GM23338 (cell line): ENCODE results near the gene TMPRSS9. TPM values are rescaled to one million over a fixed set of nuclear protein-coding genes. Genes with fewer than 3 reads are reported as not detected.
A peak's percentile ranks its signal among the peaks of the same experiment; 100 is the strongest.

Experiments
- ATAC-seq: fragments of 200-7000 bp; cut with Tn5 transposase; 3 replicates; pipeline ENCODE4 v1.9.1; 2020
- DNase-seq: peaks from one replicate; pipeline ENCODE4 v3.0.0-alpha.2; 2015; ENCODE audit warnings: low spot score
- H2AFZ ChIP-seq: fragments of 200-600 bp; sonication (generic); 2 replicates; pipeline ENCODE4 v1.8.0; 2016; ENCODE audit warnings: antibody characterized with exemption, mild to moderate bottlenecking, moderate library complexity
- H3F3A ChIP-seq: fragments of 200-600 bp; sonication (generic); replicated peaks from 2 replicates; pipeline ENCODE4 v1.8.0; 2017; ENCODE audit warnings: antibody characterized with exemption, mixed run types, low read depth
- H3K27ac ChIP-seq: fragments of 200-600 bp; sonication (generic); 2 replicates; pipeline ENCODE4 v1.6.1; 2016; ENCODE audit warnings: low read depth
- H3K27me3 ChIP-seq: fragments of 200-600 bp; sonication (generic); 2 replicates; pipeline ENCODE4 v1.8.0; 2016; ENCODE audit warnings: mild to moderate bottlenecking, mixed run types, moderate library complexity; ENCODE audit not compliant: insufficient read depth
- H3K36me3 ChIP-seq: fragments of 200-600 bp; sonication (generic); 2 replicates; pipeline ENCODE4 v1.8.0; 2016; ENCODE audit warnings: mild to moderate bottlenecking; ENCODE audit not compliant: insufficient read depth
- H3K4me1 ChIP-seq: fragments of 200-600 bp; sonication (generic); 2 replicates; pipeline ENCODE4 v1.8.0; 2016; ENCODE audit warnings: mild to moderate bottlenecking, moderate library complexity; ENCODE audit not compliant: insufficient read depth
- H3K4me2 ChIP-seq: fragments of 200-600 bp; sonication (generic); 2 replicates; pipeline ENCODE4 v1.7.1; 2017; ENCODE audit warnings: mixed run types
- H3K4me3 ChIP-seq: fragments of 200-600 bp; sonication (generic); 2 replicates; pipeline ENCODE4 v1.6.1; 2016; ENCODE audit warnings: mixed run types
- H3K79me2 ChIP-seq: fragments of 200-600 bp; sonication (generic); replicated peaks from 2 replicates; pipeline ENCODE4 v1.8.0; 2017; ENCODE audit warnings: mild to moderate bottlenecking; ENCODE audit not compliant: insufficient read depth
- H3K9me2 ChIP-seq: fragments of 200-600 bp; sonication (generic); 2 replicates; pipeline ENCODE4 v1.8.0; 2017; ENCODE audit not compliant: insufficient read depth
- H4K20me1 ChIP-seq: fragments of 200-600 bp; sonication (generic); replicated peaks from 2 replicates; pipeline ENCODE4 v1.8.0; 2017; ENCODE audit warnings: mild to moderate bottlenecking; ENCODE audit not compliant: insufficient read depth
- H3K27ac Mint-ChIP-seq: 2 replicates; pipeline ENCODE4 v1.8.0; 2020; ENCODE audit warnings: inconsistent platforms, mild to moderate bottlenecking, moderate library complexity, mixed read lengths
- H3K27me3 Mint-ChIP-seq: 3 replicates; pipeline ENCODE4 v1.8.0; 2022; ENCODE audit warnings: low read depth, mild to moderate bottlenecking, moderate library complexity, mixed read lengths, inconsistent platforms; ENCODE audit not compliant: insufficient read depth, poor library complexity
- H3K36me3 Mint-ChIP-seq: 3 replicates; pipeline ENCODE4 v1.8.0; 2021; ENCODE audit warnings: low read depth, mild to moderate bottlenecking, inconsistent platforms, moderate library complexity, mixed read lengths
- H3K4me1 Mint-ChIP-seq: 3 replicates; pipeline ENCODE4 v1.8.0; 2020; ENCODE audit warnings: mild to moderate bottlenecking, inconsistent platforms, mixed read lengths
- H3K4me3 Mint-ChIP-seq: 3 replicates; pipeline ENCODE4 v1.8.0; 2021; ENCODE audit warnings: moderate library complexity, mild to moderate bottlenecking, inconsistent platforms, mixed read lengths
- H3K9me3 Mint-ChIP-seq: 3 replicates; pipeline ENCODE4 v1.8.0; 2020; ENCODE audit warnings: moderate library complexity, mild to moderate bottlenecking, inconsistent platforms, mixed read lengths
- CREB1 ChIP-seq: fragments of 250-450 bp; sonication (Bioruptor Pico); IDR thresholded peaks from 2 replicates; pipeline ENCODE4 v1.5.0; 2020; ENCODE audit warnings: low read depth, mild to moderate bottlenecking, moderate library complexity
- NANOG ChIP-seq: IDR thresholded peaks from 2 replicates; pipeline ENCODE4 v1.6.1; 2016; ENCODE audit warnings: antibody characterized with exemption, borderline replicate concordance
- polyA plus RNA-seq: library from polyadenylated mRNA; unstranded; fragments of >200 nt; fragmentation: Nextera tagmentation; extraction: Ambion mirVana; gene quantifications from 2 replicates; pipeline ENCODE4 v1.2.1, GENCODE V29; 2016
- total RNA-seq: library from RNA; depleted of rRNA; stranded (reverse); fragments of >200 nt; shearing (Covaris generic); gene quantifications from 2 replicates; pipeline ENCODE4 v1.2.3, GENCODE V29; 2014
- TF ChIP-seq, protein P1 (sequence below): fragments of 250-450 bp; sonication (Bioruptor Pico); IDR thresholded peaks from 2 replicates; pipeline ENCODE4 v1.5.0; 2020; ENCODE audit warnings: mild to moderate bottlenecking, moderate library complexity
- TF ChIP-seq, protein P2 (sequence below): IDR thresholded peaks from one replicate; pipeline ENCODE4 v1.6.1; 2018; ENCODE audit warnings: antibody characterized with exemption; ENCODE audit not compliant: unreplicated experiment
- TF ChIP-seq, protein P3 (sequence below): IDR thresholded peaks from 2 replicates; pipeline ENCODE4 v1.6.1; 2016; ENCODE audit warnings: antibody characterized with exemption

TMPRSS9 gene
- total and polyA plus RNA-seq, 2 experiments from 2014 or later, result 0.05 to 0.28 TPM

DNA sequence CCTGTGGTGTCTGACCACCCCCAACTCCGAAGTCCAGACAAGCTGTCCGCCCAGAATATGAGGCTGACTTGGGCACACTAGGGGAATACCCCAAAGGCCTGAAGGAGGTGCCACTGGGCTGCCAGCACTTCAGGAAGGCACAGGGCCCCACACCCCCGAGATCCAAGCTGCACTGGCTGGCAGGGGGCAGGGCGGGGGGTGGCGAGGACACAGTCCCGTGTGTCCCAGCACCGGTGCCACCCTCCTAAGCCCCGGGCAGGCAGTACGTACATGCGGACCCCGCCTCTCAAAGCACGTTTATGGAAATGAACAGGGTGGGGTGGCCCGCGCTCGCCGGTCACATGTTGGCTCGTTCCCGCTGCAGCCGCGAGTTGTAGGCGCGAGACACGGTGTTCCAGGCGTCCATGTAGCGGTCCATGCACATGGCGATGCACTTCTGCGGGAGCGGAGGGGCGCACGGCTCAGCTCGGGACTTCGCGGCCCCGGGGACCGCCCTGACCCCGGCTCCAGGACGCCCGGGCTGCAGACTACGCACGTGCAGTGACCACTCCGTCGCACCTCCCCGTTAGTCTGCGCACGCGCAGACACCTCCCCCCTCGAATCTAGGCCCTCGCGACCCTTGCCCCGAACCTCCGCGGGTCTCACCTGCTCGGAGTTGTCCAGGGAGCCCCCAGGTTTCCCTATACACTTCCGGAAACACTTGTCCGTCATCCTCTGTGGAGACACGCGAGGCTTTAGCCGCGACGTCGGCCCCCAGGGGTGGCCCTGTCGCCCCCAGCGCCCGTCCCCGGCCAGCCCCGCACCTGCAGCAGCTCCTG, 66.8 kb downstream of the TMPRSS9 start (continued):
- TF ChIP-seq, protein P1, sequence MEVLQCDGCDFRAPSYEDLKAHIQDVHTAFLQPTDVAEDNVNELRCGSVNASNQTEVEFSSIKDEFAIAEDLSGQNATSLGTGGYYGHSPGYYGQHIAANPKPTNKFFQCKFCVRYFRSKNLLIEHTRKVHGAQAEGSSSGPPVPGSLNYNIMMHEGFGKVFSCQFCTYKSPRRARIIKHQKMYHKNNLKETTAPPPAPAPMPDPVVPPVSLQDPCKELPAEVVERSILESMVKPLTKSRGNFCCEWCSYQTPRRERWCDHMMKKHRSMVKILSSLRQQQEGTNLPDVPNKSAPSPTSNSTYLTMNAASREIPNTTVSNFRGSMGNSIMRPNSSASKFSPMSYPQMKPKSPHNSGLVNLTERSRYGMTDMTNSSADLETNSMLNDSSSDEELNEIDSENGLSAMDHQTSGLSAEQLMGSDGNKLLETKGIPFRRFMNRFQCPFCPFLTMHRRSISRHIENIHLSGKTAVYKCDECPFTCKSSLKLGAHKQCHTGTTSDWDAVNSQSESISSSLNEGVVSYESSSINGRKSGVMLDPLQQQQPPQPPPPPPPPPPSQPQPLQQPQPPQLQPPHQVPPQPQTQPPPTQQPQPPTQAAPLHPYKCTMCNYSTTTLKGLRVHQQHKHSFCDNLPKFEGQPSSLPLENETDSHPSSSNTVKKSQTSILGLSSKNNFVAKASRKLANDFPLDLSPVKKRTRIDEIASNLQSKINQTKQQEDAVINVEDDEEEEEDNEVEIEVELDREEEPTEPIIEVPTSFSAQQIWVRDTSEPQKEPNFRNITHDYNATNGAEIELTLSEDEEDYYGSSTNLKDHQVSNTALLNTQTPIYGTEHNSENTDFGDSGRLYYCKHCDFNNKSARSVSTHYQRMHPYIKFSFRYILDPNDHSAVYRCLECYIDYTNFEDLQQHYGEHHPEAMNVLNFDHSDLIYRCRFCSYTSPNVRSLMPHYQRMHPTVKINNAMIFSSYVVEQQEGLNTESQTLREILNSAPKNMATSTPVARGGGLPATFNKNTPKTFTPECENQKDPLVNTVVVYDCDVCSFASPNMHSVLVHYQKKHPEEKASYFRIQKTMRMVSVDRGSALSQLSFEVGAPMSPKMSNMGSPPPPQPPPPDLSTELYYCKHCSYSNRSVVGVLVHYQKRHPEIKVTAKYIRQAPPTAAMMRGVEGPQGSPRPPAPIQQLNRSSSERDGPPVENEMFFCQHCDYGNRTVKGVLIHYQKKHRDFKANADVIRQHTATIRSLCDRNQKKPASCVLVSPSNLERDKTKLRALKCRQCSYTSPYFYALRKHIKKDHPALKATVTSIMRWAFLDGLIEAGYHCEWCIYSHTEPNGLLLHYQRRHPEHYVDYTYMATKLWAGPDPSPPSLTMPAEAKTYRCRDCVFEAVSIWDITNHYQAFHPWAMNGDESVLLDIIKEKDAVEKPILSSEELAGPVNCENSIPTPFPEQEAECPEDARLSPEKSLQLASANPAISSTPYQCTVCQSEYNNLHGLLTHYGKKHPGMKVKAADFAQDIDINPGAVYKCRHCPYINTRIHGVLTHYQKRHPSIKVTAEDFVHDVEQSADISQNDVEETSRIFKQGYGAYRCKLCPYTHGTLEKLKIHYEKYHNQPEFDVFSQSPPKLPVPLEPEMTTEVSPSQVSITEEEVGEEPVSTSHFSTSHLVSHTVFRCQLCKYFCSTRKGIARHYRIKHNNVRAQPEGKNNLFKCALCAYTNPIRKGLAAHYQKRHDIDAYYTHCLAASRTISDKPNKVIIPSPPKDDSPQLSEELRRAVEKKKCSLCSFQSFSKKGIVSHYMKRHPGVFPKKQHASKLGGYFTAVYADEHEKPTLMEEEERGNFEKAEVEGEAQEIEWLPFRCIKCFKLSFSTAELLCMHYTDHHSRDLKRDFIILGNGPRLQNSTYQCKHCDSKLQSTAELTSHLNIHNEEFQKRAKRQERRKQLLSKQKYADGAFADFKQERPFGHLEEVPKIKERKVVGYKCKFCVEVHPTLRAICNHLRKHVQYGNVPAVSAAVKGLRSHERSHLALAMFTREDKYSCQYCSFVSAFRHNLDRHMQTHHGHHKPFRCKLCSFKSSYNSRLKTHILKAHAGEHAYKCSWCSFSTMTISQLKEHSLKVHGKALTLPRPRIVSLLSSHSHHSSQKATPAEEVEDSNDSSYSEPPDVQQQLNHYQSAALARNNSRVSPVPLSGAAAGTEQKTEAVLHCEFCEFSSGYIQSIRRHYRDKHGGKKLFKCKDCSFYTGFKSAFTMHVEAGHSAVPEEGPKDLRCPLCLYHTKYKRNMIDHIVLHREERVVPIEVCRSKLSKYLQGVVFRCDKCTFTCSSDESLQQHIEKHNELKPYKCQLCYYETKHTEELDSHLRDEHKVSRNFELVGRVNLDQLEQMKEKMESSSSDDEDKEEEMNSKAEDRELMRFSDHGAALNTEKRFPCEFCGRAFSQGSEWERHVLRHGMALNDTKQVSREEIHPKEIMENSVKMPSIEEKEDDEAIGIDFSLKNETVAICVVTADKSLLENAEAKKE, result no peak
- TF ChIP-seq NANOG, result no peak

DNA sequence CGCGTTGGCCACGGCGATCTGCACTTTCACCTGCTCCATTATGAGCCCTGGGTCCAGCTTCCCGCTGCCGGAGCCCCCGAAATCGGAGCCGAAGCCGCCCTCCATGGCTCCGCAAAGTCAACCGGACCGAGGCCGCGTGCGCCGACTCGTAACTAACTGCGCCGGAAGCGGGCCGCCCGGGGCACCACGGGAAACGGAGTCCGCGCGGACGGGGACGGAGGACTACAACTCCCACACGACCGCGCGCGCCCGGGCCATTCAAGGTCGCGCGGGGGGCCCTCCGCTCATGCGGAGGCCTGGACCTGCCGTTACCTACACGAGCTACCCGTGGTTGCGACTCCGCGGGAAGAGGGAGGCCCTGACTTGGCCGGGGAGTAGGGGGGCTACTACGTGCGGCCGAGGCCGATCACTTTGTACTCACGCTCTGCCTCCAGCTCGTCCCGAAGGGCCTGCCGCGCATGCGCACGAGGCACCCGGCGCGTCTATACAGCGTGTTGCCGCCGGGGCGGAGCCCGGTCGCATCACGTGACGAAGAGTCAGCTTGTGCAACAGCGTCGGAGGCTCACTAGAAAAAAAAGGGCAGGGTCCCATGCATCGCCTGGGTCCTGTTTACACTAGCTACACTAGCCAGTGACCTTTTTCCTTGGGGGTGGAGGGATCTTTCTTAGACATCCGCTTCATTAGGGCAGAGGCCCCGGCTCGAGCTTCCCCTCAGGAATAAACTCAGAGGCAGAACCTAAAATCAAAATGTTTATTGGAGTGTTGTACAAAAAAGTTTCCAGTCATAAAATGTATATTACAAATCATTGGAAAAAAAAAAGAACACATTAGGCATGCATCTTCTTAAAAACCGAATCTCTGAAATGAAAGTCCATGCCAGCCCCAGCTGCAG, 67.6 kb downstream of the TMPRSS9 start, which contains the start of gene TIMM13:
TIMM13 (minus strand) TSS at position 158 of the 892 bp plus-strand sequence; CDS start at position 105, 53 bp downstream.
- H3K4me2 ChIP-seq, result peak within 1 kb of the TSS; percentile 95
- H3K27ac ChIP-seq, result peak within 1 kb of the TSS; percentile 88
- Mint-ChIP-seq H3K4me3 (peak within 1 kb of the TSS; percentile 94), H3K27ac (peak within 1 kb of the TSS; percentile 100), H3K36me3 (peaks cover 35% of the 10 kb centered on the region), H3K4me1 (peaks cover 28% of the 10 kb centered on the region), H3K9me3 (peaks cover 5% of the 10 kb centered on the region), H3K27me3 (peaks cover 24% of the 10 kb centered on the region)
- H3F3A ChIP-seq, result peaks cover 28% of the 10 kb centered on the region
- no peaks in the 10 kb centered on the region for H3K27me3 ChIP-seq
- H3K9me2 ChIP-seq, result no peaks in the 10 kb centered on the region
- ATAC-seq (peak; percentile 58), DNase-seq (peak; percentile 99)
- H3K4me3 ChIP-seq, result peak within 1 kb of the TSS; percentile 99
- TF ChIP-seq, protein P2, sequence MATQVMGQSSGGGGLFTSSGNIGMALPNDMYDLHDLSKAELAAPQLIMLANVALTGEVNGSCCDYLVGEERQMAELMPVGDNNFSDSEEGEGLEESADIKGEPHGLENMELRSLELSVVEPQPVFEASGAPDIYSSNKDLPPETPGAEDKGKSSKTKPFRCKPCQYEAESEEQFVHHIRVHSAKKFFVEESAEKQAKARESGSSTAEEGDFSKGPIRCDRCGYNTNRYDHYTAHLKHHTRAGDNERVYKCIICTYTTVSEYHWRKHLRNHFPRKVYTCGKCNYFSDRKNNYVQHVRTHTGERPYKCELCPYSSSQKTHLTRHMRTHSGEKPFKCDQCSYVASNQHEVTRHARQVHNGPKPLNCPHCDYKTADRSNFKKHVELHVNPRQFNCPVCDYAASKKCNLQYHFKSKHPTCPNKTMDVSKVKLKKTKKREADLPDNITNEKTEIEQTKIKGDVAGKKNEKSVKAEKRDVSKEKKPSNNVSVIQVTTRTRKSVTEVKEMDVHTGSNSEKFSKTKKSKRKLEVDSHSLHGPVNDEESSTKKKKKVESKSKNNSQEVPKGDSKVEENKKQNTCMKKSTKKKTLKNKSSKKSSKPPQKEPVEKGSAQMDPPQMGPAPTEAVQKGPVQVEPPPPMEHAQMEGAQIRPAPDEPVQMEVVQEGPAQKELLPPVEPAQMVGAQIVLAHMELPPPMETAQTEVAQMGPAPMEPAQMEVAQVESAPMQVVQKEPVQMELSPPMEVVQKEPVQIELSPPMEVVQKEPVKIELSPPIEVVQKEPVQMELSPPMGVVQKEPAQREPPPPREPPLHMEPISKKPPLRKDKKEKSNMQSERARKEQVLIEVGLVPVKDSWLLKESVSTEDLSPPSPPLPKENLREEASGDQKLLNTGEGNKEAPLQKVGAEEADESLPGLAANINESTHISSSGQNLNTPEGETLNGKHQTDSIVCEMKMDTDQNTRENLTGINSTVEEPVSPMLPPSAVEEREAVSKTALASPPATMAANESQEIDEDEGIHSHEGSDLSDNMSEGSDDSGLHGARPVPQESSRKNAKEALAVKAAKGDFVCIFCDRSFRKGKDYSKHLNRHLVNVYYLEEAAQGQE, result no peak
- TF ChIP-seq CREB1, result peak; percentile 94
- TF ChIP-seq, protein P3, sequence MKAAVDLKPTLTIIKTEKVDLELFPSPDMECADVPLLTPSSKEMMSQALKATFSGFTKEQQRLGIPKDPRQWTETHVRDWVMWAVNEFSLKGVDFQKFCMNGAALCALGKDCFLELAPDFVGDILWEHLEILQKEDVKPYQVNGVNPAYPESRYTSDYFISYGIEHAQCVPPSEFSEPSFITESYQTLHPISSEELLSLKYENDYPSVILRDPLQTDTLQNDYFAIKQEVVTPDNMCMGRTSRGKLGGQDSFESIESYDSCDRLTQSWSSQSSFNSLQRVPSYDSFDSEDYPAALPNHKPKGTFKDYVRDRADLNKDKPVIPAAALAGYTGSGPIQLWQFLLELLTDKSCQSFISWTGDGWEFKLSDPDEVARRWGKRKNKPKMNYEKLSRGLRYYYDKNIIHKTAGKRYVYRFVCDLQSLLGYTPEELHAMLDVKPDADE, result peak; percentile 96
- peaks cover 21% of the 10 kb centered on the region for H3K79me2 ChIP-seq
- peaks cover 14% of the 10 kb centered on the region for H3K4me1 ChIP-seq
- peak within 1 kb of the TSS; percentile 92 for H2AFZ ChIP-seq
- no peaks in the 10 kb centered on the region; the same call in none of the 2 replicates for H4K20me1 ChIP-seq
- H3K36me3 ChIP-seq, result no peaks in the 10 kb centered on the region; the same call in 1 of the 2 replicates
